SK-N-SH treated with all-trans-retinoic acid at 6 μM for 48 hours (cell line): Measurements from ENCODE around the gene RNF114.

Experiments used
- ARNTL ChIP-seq: fragments of 450-650 bp; formaldehyde crosslinking; IDR thresholded peaks from 2 replicates; pipeline ENCODE4 v1.5.0; 2020; ENCODE audit warnings: low read depth, mild to moderate bottlenecking, moderate library complexity, borderline replicate concordance
- CSDC2 ChIP-seq: fragments of 250-450 bp; sonication (Bioruptor Pico); IDR thresholded peaks from 2 replicates; pipeline ENCODE4 v1.5.0; 2020; ENCODE audit warnings: mild to moderate bottlenecking, moderate library complexity
- TCF4 ChIP-seq: fragments of 250-450 bp; sonication (Bioruptor Pico); IDR thresholded peaks from 2 replicates; pipeline ENCODE4 v1.8.0; 2021; ENCODE audit warnings: mild to moderate bottlenecking, moderate library complexity, borderline replicate concordance
- TOX ChIP-seq: fragments of 250-450 bp; sonication (Bioruptor Pico); IDR thresholded peaks from 2 replicates; pipeline ENCODE4 v1.8.0; 2021; ENCODE audit warnings: mild to moderate bottlenecking, moderate library complexity, borderline replicate concordance
- TF ChIP-seq, protein P1 (sequence below): fragments of 250-450 bp; sonication (Bioruptor Pico); IDR thresholded peaks from 2 replicates; pipeline ENCODE4 v1.8.0; 2020; ENCODE audit warnings: mild to moderate bottlenecking, moderate library complexity, borderline replicate concordance
- TF ChIP-seq, protein P2 (sequence below): fragments of 250-450 bp; sonication (Bioruptor Pico); IDR thresholded peaks from 2 replicates; pipeline ENCODE4 v1.5.0; 2020; ENCODE audit warnings: mild to moderate bottlenecking, moderate library complexity

DNA sequence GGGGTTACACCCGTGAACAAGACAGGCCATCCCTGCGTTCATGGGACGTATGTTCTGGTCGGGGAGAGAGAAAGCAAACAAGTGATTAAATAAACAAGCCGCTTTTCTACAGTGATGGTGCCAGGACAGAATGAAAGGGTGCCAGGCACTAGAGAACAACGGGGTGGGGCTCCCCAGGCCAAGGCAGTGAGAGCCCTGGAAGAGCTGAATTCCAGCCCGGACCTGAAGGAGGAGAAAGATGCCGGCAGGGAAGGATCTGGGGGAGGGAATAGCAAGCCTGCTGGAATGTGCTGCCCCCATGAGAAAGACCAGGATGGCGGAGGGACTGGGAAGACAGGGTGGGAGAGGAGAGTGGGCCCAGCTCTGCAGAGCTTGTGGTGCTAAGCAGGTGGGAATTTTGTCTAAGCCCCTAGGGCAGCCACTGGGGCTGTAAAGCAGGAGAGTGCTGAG lies 54.1 kb downstream of the RNF114 start:
- no peak for TF ChIP-seq CSDC2 (CRISPR knock-in tag)
- TF ChIP-seq, protein P1, sequence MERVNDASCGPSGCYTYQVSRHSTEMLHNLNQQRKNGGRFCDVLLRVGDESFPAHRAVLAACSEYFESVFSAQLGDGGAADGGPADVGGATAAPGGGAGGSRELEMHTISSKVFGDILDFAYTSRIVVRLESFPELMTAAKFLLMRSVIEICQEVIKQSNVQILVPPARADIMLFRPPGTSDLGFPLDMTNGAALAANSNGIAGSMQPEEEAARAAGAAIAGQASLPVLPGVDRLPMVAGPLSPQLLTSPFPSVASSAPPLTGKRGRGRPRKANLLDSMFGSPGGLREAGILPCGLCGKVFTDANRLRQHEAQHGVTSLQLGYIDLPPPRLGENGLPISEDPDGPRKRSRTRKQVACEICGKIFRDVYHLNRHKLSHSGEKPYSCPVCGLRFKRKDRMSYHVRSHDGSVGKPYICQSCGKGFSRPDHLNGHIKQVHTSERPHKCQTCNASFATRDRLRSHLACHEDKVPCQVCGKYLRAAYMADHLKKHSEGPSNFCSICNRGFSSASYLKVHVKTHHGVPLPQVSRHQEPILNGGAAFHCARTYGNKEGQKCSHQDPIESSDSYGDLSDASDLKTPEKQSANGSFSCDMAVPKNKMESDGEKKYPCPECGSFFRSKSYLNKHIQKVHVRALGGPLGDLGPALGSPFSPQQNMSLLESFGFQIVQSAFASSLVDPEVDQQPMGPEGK (CRISPR knock-in tag) = no peak
- no peak for TF ChIP-seq TOX
- TF ChIP-seq TCF4 = no peak
- no peak for TF ChIP-seq ARNTL (CRISPR knock-in tag)
- TF ChIP-seq, protein P2, sequence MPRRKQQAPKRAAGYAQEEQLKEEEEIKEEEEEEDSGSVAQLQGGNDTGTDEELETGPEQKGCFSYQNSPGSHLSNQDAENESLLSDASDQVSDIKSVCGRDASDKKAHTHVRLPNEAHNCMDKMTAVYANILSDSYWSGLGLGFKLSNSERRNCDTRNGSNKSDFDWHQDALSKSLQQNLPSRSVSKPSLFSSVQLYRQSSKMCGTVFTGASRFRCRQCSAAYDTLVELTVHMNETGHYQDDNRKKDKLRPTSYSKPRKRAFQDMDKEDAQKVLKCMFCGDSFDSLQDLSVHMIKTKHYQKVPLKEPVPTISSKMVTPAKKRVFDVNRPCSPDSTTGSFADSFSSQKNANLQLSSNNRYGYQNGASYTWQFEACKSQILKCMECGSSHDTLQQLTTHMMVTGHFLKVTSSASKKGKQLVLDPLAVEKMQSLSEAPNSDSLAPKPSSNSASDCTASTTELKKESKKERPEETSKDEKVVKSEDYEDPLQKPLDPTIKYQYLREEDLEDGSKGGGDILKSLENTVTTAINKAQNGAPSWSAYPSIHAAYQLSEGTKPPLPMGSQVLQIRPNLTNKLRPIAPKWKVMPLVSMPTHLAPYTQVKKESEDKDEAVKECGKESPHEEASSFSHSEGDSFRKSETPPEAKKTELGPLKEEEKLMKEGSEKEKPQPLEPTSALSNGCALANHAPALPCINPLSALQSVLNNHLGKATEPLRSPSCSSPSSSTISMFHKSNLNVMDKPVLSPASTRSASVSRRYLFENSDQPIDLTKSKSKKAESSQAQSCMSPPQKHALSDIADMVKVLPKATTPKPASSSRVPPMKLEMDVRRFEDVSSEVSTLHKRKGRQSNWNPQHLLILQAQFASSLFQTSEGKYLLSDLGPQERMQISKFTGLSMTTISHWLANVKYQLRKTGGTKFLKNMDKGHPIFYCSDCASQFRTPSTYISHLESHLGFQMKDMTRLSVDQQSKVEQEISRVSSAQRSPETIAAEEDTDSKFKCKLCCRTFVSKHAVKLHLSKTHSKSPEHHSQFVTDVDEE (CRISPR knock-in tag) = no peak
